Subcutaneous adipose tissue (tissue), 4 donors: ENCODE measurements around the gene PPFIA4. TPM values are rescaled to one million over a fixed set of nuclear protein-coding genes. Genes with fewer than 3 reads are reported as not detected.

Source experiments
- CTCF ChIP-seq: fragments of 450-650 bp; IDR thresholded peaks from one replicate; pipeline ENCODE4 v1.5.1; 2016; ENCODE audit warnings: low read depth, mild to moderate bottlenecking, control low read depth, antibody characterized with exemption, moderate library complexity
- total RNA-seq, 4 donors: library from RNA; depleted of rRNA; stranded (reverse); fragments of >200 nt; gene quantifications; one replicate each; pipeline ENCODE4 v1.1.0, GENCODE V29; 2016

Gene PPFIA4
- total RNA-seq, 4 donors from 2014 or later: 0.16 to 0.19 (median 0.17) TPM; not detected in 1

- no peak for TF ChIP-seq CTCF
Observed at GRCh38 chr1:203026666-203027663, 674 bp downstream of the PPFIA4 start.

GRCh38 chr1:203028067-203028783, 1.9 kb downstream of the PPFIA4 start:
- TF ChIP-seq CTCF: no peak

- no peak for TF ChIP-seq CTCF
Observed at GRCh38 chr1:203028784-203029553, 2.7 kb downstream of the PPFIA4 start.

- no peak for TF ChIP-seq CTCF
Observed at GRCh38 chr1:203031467-203031866, 5.2 kb downstream of the PPFIA4 start.

GRCh38 chr1:203033287-203033686, 7.0 kb downstream of the PPFIA4 start:
- no peak for TF ChIP-seq CTCF

- TF ChIP-seq CTCF: no peak
Observed at GRCh38 chr1:203033917-203034316, 7.6 kb downstream of the PPFIA4 start.
